ENCODE measurements around the gene ADGRB2.
A peak's percentile ranks its signal among the peaks of the same experiment; 100 is the strongest.

ADGRB2 gene

DNA sequence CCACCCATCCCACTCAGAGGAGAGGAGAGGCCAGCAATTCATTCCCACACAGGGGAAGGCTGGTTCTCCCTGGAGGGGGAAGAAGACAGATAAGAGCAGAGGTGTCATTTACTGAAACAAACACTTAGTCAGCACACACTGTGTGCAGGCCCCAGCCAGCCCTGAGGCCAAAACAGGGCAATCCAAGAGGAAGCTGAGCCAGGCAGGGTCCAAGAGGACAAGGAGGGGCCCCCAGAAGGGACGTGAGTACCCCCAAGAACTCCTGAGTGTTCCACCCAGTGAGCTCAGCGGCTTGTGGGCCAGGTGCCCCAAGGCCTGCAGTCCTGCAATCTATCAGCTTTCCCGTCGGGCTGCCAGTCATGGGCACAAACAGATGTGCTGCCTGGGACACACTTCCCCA, 15.8 kb downstream of the ADGRB2 start:
- no peak for DNase-seq

DNA sequence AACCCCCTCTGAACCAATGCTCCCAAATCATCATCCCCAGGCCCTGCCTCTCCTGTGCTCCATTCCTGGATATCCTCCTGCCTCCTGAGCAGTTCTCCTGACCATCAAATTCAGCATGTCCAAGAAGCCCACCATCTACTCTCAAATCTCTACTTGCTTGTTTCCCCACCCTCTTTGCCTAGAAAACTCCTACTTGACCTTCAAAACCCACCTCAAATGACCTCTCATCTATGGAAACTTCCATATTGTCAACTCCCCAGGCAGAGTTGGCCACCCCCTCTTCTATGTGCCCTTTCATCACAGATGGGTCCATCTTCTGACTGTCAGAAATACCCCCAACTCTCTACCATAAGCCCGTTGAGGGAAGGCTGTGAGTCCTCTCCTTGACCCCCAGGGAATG, 16.8 kb downstream of the ADGRB2 start:
- no peak for DNase-seq

DNA sequence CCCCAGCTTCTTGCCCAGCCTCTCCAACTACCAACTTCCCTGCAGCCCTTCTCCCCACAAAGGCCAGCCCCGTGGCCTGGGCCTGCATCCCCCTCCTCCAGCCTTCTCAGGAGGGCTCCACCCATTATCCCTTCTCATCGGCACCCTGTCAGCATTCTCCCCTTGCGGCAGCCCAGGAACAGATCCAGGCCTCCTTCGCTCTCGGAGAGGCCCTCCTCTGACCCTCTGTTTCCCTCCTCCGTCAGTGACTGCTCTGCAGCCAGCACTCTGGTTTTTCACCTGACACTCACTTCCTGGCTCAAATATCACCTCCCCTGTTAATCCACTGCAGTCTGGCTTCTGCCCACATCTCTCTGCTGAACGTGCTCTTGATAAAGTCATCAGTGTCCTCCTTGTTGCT, 17.5 kb downstream of the ADGRB2 start:
- DNase-seq, result no peak

DNA sequence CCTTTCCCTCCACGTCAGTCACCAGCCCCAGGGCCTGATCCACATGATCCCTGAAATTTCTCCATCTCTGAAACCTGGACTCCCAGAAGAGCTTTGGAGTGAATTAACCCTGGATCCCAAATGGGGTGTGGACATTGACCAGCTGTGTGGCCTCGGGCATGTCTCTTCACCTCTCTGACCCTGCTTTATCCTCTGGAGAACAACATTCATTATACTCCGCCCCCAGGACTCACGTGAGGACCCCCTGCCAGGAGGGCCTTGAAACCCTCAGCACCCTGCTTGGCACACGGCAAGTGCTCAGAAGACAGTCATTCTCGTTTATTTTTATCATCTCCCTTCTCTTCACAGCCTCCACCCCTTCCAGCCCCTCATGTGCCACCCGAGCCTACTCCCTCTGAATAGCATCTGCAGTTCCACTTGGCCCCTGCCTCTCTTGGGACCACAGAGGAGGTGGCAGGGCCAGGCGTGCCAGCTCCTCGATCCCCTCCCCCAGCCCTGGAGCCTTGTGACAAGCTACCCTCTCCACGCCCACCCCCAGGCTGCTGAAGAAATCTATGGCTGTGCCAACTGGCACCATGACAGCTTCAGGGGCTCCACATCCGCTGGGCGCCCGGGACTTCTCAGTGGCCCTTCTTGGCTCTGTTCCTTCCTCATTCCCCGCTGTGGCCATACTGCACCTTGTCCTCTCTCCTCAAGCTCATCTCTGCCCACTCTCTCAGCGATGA, 18.0 kb downstream of the ADGRB2 start:
- DNase-seq, result no peak

DNA sequence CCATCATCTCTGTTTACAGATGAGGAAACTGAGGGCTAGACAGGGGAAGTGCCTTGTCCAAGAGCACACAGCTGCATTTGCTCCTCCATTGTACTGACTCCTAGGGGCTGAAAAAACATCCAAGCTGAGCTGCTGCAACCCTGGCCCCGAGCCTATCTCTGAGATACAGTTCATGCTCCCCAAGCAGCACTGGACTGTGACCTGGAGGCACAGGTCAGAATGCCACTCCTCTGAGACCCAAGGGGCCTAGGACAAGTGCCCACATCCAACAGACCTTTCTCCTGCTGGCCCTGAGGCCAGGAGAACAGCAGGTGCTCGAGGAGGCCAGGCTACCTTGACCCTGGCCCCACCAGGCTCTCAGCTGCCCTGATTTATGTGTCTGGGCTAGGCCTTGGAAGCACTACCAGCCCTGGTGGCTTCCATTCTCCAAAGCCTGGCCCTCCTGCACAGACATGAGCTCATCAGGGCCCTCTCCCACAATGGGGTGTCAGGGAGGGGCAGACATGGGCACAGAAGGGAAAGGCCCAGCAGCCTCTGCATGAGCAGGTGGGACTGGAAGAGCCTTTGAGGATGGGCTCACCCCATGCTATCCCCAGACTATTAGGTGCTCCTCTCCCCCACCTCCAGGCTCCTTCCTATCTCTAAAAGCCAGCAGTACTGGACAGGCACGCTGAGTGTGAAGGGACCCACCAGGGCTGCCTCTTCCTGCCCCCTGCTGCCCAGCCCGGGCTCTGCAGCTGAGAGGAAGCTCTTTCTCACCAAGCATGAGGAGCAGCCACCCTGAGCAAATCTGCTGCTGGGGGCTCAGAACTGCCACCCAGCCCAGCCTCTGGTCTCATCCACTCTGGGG, 18.8 kb downstream of the ADGRB2 start:
- peak; percentile 76 for DNase-seq

DNA sequence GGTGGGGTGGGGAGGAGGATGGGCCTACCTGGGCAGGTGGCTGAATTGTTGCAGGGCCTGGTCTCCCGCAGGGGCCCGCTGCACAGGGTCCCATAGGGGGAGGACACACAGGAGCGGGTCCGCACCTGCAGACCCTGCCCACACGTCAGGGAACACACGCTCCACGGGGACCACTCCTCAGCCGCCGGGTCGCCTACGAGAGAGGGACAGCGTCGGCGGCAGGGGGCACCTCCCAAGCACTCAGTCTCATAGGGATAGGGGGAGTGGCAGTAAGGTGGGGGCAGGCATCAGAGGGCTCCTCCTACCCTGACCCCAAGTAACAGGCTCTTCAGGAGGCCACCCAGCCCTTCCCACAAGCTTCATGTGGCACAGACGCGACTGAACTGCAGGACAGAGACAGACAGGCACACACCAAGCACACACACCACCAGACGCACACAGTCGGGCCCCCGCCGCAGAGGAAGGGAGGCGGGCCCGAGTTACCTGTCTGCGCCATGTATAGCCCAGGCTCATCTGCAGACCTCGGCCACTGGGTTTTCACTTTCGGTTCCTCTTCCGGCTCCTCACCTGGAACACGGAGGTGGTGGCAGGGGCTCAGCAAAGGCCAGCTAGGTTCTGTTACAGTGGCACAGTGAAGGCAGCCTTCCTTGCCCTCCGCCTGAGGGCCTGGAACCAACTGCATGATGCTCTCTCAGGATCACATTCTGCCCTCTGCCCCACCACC, 19.8 kb downstream of the ADGRB2 start:
- no peak for DNase-seq

DNA sequence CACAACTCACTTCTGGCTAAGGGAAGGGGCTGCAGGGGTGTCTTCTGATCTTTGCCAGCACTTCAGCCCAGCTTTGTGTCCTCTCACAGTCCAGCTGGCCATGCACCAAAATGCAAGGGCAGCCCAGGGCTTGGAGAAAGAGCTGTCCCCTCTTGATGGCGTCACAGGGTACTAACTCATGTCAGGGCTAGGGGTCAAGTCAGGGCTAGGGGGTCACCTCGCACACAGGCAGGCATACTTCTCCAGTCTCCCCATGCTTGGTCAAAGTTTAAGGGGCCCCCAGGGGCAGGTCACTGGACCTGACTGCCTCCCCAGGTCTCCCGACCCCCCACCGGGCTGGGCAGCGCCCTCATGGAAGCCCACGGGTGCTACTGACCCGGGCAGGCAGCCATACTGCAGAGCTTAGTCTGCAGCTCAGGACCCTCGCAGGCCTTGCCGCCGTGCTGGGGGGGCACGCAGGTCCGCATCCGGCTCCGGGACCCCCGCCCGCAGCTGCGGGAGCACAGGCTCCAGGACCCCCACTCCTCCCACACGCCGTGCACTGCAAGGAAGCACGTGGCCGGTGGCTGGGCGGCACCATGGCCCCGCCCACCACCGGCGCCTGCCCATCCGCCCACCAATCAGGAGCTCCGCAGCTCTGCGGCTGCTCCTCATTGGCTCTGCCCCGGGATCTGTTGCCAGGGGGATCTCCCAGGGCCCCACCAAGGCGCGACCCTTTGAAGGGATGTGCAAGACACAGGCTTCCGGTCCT, 21.5 kb downstream of the ADGRB2 start:
- DNase-seq, result no peak

DNA sequence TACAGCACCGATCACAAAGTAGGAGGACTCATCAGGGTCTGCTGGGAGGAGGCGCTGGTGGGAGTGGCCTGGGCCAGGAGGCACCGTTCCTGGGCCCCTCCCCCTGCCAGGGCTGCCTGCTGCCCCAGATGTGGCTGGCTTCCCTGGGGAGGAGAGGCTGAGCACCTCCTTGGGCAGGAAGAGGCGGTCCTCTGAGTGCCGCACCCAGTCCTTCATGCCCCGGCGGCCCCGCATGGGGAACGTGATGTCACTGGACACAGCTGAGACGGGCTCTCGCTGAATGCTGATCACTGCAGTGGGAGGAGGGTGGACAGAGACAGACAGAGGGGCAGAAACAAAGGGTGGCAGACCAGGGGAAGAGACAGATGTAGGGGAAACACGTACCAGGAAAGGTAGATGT, 24.8 kb downstream of the ADGRB2 start:
- no peak for DNase-seq

DNA sequence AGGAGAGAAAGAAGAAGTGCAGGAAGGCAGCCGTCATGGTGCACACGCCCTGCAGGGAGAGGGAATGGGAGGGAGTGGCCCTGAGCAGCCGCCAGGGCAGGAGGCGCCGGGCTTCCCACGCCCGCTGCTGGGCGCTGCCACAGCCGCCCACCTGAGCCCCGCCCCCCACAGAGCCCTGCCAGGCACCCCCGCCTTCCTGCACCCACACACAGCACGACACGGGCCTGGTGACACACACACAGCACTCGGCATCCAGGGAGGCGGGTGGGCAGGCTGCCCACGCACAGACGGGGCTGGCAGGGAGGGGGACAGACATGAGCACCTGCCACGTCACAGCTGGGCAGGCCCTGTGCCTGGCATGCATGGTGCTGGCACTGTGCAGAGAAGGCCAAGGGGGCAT, 27.5 kb downstream of the ADGRB2 start:
- DNase-seq, result no peak

DNA sequence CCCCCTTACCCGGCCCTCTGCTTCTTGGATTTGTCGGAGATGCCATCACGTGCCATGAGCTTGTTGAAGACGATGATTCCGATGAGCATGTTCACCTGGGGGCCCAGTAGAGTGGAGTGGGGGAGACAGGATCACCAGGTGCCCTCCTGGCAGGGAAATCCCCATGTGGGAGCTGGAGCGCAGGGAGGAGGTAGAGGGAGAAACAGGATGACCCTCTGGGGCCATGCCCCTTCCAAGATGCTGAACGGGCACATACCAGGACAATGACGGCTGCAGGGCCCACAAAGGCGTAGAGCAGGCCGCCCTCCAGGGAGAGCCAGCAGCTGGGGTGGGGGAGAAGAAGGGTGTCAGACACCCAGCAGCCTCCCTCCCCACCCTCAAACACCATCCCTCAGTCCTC, 28.6 kb downstream of the ADGRB2 start:
- no peak for DNase-seq

DNA sequence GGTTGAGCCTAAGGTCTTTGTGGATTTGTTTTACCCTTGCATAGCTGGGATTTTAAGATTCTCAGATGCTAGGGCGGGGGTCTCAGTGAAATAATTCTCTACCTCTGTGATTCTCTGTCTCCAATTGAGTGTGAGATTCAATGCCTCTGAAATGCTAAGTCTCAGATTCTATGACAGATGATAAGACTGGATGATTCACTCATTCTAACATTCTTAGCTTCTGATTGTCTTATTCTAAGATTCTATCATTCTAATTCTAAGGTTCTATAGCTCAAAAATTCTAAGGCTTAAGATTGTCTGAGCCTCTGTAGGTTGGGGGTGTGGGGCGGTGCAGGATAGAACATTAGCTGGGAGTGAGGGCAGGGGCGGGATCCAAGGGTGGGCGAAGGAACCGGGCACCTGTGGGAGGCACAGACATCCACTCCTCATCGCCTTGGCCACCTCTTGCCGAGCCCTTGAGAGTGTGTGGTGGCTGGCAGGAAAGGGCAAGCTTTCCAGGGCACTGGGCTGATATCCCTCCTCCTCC, 29.5 kb downstream of the ADGRB2 start:
- DNase-seq, result no peak

DNA sequence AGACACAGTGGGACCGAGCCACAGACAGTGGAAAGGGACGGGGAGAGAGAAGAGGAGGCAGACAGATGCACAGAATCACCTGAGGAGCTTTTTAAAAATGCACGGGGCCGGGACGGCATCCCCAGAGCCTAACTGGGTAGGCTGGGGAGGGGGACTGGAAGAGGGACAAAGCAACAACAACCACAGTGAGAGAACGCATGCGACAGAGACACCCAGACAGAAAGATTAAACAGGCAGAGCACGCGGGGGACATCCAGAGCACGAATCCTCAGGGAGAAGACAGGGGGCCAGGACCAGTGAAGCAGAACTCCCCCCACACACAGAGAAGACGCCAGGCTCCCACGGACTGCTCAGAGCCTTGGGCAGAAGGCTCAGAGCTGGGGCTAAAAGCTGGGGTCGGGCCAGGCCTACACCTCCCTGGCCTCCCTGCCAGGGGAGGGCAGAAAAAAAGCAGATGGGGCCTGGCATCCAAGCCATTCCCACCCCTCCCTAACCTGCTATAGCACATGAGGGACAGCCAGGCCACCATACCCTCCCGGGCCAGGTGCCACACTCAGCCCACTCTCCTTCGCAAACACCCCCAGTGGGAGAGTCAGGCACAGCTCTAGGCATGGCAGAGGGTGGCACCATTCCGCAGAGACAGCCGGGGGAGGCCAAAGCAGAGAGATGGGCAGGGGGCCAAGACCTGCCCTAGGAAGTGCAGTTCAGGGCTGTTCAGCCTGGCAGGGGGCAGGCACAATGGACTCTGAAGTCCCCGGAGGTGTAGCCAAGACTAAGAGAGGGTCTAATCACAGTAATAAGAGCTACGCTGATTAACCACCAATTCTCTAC, 30.5 kb downstream of the ADGRB2 start:
- no peak for DNase-seq

DNA sequence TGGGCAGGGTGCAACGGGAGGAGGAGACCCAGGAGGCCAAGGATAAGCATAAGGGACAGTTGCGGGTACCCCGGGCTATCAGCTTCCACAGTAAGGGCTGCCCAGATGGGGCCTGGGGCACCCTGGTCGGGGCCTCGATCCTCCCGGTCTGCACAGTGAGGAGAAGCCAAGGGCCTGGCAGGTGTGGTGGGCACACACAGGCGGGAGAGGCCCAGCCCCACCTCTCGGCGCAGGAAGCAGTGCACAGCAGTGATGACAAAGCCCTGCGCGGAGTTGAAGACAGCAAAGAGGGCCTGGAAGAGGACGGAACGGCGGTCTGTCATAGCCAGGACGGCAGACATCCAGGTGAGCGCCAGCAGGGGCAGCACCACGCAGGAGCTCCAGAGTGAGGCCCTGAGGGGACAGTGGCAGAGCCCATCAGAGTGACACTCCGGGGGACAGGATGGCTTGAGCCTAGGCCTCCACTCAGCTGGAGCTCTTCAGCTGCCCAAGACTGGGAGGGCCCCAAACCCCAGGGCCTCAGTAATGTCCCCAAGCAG, 31.3 kb downstream of the ADGRB2 start:
- DNase-seq, result no peak

DNA sequence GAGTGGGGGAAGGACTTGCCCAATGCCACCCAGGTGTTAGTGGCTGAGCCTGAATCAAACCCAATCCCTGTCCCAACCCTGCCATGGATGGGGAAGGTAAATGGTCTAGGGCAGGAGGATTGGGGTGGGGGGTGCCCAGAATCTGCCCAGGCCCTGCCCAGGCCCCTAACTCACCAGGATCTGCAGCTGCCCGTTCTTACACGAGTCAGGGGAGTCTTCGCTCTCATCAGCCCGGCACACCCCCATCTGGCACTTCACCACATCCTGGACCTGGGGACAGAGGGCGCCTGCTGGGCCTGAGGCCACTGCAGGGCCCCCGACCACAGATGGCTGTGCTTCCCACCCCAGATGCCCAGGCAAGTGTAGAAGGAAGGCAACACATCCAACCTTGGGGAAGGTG, 31.8 kb downstream of the ADGRB2 start:
- no peak for DNase-seq

DNA sequence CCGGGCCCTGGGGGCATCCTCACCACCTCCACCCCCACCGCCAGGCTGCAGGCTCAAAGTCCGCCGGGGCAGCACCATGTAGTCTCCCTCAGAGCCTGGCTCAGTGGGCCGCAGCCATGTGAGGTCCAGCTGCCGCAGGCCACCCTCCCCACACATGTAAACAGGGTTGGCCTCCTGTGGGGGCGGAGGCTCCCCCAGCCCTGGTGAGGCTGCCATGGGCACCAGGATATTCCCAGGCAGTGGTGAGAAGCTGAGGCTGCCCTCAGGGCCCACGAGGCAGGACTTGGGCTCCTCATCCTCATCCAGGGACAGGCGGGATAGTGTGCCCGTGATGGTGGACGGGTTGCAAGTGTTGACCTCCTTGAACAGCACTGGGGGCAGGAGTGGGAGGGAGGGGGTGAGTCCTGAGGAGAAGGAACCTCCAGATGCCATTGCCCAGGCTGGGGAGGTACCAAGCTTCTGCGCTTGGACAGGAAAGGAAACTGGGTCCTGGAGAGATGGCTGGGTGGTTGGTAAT, 33.0 kb downstream of the ADGRB2 start:
- DNase-seq, result no peak

DNA sequence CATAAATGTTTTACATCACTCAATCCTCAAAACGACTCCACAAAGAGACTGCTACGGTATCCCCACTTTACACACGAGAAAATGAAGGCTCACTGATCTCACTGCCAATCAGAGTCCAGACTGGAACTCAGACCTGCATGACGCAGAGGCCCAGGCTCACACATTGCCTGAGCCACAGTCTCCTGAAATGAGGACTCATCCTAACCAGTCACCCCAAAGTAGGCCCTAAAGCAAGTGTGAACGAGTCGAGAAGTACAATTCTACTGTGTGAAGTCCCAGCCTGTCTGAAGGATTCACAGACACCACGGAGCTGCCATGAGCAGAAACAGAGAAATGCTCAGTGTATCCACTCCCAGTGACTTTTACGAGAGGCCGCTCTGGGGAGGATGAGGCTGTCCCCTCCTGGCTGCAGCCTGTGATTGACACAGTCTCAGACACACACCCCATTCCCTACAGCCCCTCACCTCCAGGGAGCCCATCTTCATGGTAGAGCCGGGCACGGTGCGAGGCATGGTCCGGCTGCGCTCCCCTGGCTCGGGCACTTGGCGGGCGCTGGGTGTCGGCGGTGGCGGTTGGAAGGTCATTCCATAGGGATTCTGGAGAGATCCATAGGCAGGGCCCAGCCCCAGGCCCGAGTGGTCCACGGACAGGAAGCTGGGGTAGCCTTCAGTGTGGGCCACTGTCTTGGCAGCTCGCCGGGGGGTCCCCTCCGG, 33.6 kb downstream of the ADGRB2 start:
- no peak for DNase-seq

DNA sequence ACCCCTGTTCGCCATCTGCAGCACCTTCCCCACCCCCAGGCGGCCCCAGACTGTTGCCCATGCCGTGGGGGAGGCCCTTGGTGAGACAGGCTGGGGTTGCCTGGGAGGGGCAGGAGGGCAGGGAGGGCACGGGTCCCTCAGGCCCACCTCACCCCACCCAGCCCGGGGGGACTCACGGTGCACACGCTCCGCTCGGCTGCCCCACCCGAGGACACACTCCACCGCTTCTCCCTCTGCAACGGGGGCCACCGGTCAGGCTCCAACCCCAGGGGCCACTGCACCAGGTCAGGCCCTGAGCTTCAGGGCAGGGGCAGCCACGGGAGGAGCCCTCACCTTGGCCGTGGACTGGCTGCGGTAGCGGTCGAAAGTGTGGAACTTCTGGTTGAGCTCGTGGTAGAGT, 36.3 kb downstream of the ADGRB2 start:
- no peak for DNase-seq

DNA sequence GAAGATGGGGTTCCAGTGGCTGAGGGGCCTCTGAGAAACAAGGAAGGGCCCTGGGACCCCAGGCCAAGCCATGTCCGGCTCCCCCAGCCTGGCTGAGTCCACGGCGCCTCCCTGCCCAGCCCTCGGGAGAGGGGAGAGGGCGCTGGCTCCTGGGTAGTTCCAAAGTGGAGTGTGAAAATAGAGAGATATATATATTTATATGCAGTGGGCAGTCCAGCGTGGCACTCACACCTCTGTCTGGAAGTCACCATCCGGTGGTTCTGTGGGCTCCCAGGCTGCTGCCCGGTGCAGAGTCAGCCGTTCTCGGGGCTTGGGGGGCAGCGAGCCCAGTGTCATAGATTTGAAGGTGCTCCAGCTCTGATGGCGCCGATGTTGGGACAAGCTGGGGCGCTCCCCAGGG, 36.9 kb downstream of the ADGRB2 start:
- no peak for DNase-seq

DNA sequence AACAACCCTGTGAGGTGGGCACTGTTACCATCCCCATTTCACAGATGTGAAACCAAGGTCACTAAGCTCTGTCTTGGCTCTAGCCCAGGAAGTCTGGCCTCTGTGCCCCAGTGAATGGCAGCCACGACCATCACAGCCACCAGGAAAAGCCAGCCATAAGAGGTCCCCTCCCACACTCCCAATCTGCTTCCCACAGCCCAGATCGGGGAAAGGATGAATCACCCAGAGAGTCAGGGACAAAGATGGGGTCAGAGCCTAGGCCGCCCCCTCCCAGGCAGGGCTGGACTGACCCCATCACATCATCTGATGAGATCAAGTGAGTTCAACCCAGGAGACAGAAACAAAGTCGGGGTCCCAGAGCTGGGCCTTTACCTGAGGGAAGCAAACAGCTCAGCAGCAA, 37.4 kb downstream of the ADGRB2 start:
- DNase-seq, result no peak

DNA sequence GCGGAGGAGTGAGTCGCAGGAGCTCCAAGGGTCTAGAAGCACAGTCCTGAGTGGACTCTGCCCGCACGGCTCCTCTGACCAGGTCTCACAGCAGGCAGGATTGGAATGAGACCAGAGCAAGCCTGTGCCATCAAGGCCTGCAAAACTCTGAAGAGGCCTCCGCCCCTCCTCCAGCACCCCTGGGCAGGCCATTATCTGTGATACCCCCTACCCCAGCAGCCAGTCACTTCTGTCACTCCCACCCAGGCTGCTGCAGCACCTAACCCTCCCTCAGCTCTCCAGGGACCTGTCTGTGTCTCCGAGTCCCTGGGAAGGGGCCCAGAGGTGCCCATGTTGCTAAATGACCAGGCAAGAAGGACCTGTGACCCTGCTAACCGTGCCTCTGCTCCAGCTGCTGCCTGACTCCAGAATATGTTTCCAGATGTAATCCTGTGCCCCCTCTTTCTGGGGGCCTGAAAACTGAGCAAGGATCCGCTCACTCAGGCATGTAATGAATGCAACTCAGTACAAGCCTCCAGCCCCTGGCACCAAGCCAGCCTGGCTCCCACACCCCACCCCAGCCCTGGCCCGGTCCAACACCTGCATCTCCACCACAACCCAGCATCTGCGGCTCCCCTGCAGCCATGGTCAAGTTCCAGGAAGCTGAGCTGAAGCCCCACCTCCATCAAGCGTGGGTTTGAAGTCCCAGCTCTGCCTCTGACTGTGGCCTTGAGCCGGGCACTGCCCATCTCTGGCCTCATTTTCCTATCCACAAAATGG, 38.2 kb downstream of the ADGRB2 start:
- no peak for DNase-seq
